Ishikawa (cell line): Measurements from ENCODE around the gene COX7B.
A peak's percentile ranks its signal among the peaks of the same experiment; 100 is the strongest.

ENCODE experiments used
- CEBPB ChIP-seq: IDR thresholded peaks from 2 replicates; pipeline ENCODE4 v1.6.1; 2012
- CREB1 ChIP-seq: IDR thresholded peaks from 2 replicates; pipeline ENCODE4 v1.6.1; 2012; ENCODE audit warnings: low read depth
- EGR1 ChIP-seq: IDR thresholded peaks from 2 replicates; pipeline ENCODE4 v1.6.1; 2012
- EP300 ChIP-seq: IDR thresholded peaks from 2 replicates; pipeline ENCODE4 v1.6.1; 2012; ENCODE audit warnings: borderline replicate concordance
- FOXM1 ChIP-seq: IDR thresholded peaks from 2 replicates; pipeline ENCODE4 v1.6.1; 2012; ENCODE audit warnings: low read depth, borderline replicate concordance
- MAX ChIP-seq: IDR thresholded peaks from 2 replicates; pipeline ENCODE4 v1.6.1; 2012
- NFIC ChIP-seq: IDR thresholded peaks from 2 replicates; pipeline ENCODE4 v1.6.1; 2012
- RAD21 ChIP-seq: IDR thresholded peaks from 2 replicates; pipeline ENCODE4 v1.6.1; 2012; ENCODE audit warnings: low read depth
- REST ChIP-seq: IDR thresholded peaks from 2 replicates; pipeline ENCODE4 v1.6.1; 2012; ENCODE audit warnings: low read depth, mild to moderate bottlenecking
- TAF1 ChIP-seq: IDR thresholded peaks from 2 replicates; pipeline ENCODE4 v1.6.1; 2012; ENCODE audit warnings: low read depth, mild to moderate bottlenecking
- TCF12 ChIP-seq: IDR thresholded peaks from 2 replicates; pipeline ENCODE4 v1.6.1; 2012; ENCODE audit warnings: low read depth
- TEAD4 ChIP-seq: IDR thresholded peaks from 2 replicates; pipeline ENCODE4 v1.6.1; 2012
- USF1 ChIP-seq: IDR thresholded peaks from 2 replicates; pipeline ENCODE4 v1.6.1; 2012
- YY1 ChIP-seq: IDR thresholded peaks from 2 replicates; pipeline ENCODE4 v1.6.1; 2012; ENCODE audit warnings: low read depth
- ZBTB7A ChIP-seq: IDR thresholded peaks from 2 replicates; pipeline ENCODE4 v1.6.1; 2012; ENCODE audit warnings: low read depth

The COX7B gene

GRCh38 chrX:77899081-77899828 is at the start of gene COX7B:
TSS of gene COX7B (plus strand) at chrX:77899468. CDS start at chrX:77899554, 86 bp downstream.
- TF ChIP-seq MAX (0 out of 2 replicates have a peak, but pooled peaks have one; percentile 19), RAD21 (peak; percentile 20; the same call in 1 of the 2 replicates), TEAD4 (no peak), USF1 (no peak), EGR1 (no peak), FOXM1 (peak; percentile 35; the same call in 1 of the 2 replicates), ZBTB7A (no peak), TAF1 (peak; percentile 61), CREB1 (peak; percentile 57), NFIC (no peak), EP300 (no peak), REST (no peak), CEBPB (no peak), TCF12 (no peak), YY1 (peak; percentile 82)

- TF ChIP-seq MAX, result no peak
- no peak for TF ChIP-seq USF1
- TF ChIP-seq YY1, result no peak
- no peak for TF ChIP-seq FOXM1
- no peak for TF ChIP-seq ZBTB7A
- no peak for TF ChIP-seq REST
- TF ChIP-seq CEBPB, result no peak
- TF ChIP-seq TCF12, result no peak
- TF ChIP-seq NFIC, result no peak
- no peak for TF ChIP-seq CREB1
Observed at GRCh38 chrX:77875372-77875771, 23.9 kb upstream of the COX7B start.

- no peak for TF ChIP-seq EGR1
- no peak for TF ChIP-seq REST
- no peak for TF ChIP-seq YY1
- TF ChIP-seq TEAD4, result no peak
- no peak for TF ChIP-seq TCF12
Observed at GRCh38 chrX:77892887-77893286, 6.4 kb upstream of the COX7B start.

GRCh38 chrX:77893713-77894112 is 5.6 kb upstream of the COX7B start:
- TF ChIP-seq TAF1 (no peak), USF1 (no peak), ZBTB7A (no peak), TEAD4 (no peak), REST (no peak), EGR1 (no peak), CEBPB (no peak), YY1 (no peak), CREB1 (no peak), RAD21 (no peak)
